HG03060 (cell line): ENCODE data around the gene SPSB3.
"Not testable (repeated sequence)": the region's sequence is repeated elsewhere in the genome, so short reads cannot be mapped to it uniquely, and the experiment has no call there.

ENCODE experiments used
- ATAC-seq: cut with Tn5 transposase; IDR thresholded peaks from one replicate; pipeline ENCODE4 v1.9.1; 2021; ENCODE audit warnings: low read depth, moderate number of reproducible peaks; ENCODE audit not compliant: unreplicated experiment

Gene SPSB3

GRCh38 chr16:1817276-1817589 lies 34.9 kb upstream of the SPSB3 start:
- no peak for ATAC-seq

- ATAC-seq: no peak
Observed at GRCh38 chr16:1816396-1817275, 34.3 kb upstream of the SPSB3 start.

GRCh38 chr16:1815461-1815860 lies 33.1 kb upstream of the SPSB3 start:
- ATAC-seq: no peak

- ATAC-seq: no peak
Observed at GRCh38 chr16:1812732-1813163, 30.4 kb upstream of the SPSB3 start.

- ATAC-seq: no peak
Observed at GRCh38 chr16:1810536-1810935, 28.2 kb upstream of the SPSB3 start.

GRCh38 chr16:1810106-1810505 lies 27.7 kb upstream of the SPSB3 start:
- ATAC-seq: no peak

GRCh38 chr16:1809281-1809801 lies 27.0 kb upstream of the SPSB3 start:
- ATAC-seq: no peak

- ATAC-seq: no peak
Observed at GRCh38 chr16:1808691-1809090, 26.3 kb upstream of the SPSB3 start.

GRCh38 chr16:1807626-1808025 lies 25.3 kb upstream of the SPSB3 start:
- ATAC-seq: no peak

GRCh38 chr16:1800701-1801100 lies 18.3 kb upstream of the SPSB3 start:
- no peak for ATAC-seq

GRCh38 chr16:1799263-1799662 lies 16.9 kb upstream of the SPSB3 start:
- ATAC-seq: not testable (repeated sequence)

GRCh38 chr16:1794908-1795666 lies 12.7 kb upstream of the SPSB3 start:
- no peak for ATAC-seq

GRCh38 chr16:1794221-1794871 lies 12.0 kb upstream of the SPSB3 start:
- ATAC-seq: no peak

- ATAC-seq: no peak
Observed at GRCh38 chr16:1793578-1794220, 11.3 kb upstream of the SPSB3 start, which contains the start of gene IGFALS. Gene IGFALS (minus strand): TSS chr16:1793705. CDS start chr16:1793652, 53 bp downstream.

- no peak for ATAC-seq
Observed at GRCh38 chr16:1792836-1793577, 10.6 kb upstream of the SPSB3 start.

GRCh38 chr16:1791943-1792812 lies 9.8 kb upstream of the SPSB3 start:
- no peak for ATAC-seq

- ATAC-seq: no peak
Observed at GRCh38 chr16:1791256-1791942, 9.0 kb upstream of the SPSB3 start.

GRCh38 chr16:1790611-1791255 lies 8.4 kb upstream of the SPSB3 start:
- no peak for ATAC-seq
